ENCODE results near the gene DNAJC1.

- TF ChIP-seq CTCF (IDR thresholded peaks at IDR 0.05; ENCODE audit: poor library complexity, severe bottlenecking) (no peak), SMC3 (conservative IDR thresholded peaks at IDR 0.05; ENCODE audit: poor library complexity) (no peak), TAF1 (IDR thresholded peaks at IDR 0.05; ENCODE audit: low read depth) (no peak), EZH2 (IDR thresholded peaks at IDR 0.05; ENCODE audit: borderline replicate concordance, insufficient read depth, low read length, poor library complexity, severe bottlenecking) (no peak)
Measured at GRCh38 chr10:21754410-21755011, 249.0 kb downstream of the DNAJC1 start.

All from neural cell (in vitro differentiated cells).